Astrocyte (in vitro differentiated cells and primary cell): ENCODE measurements around the gene PHF8. TPM values are rescaled to one million over a fixed set of nuclear protein-coding genes. Genes with fewer than 3 reads are reported as not detected.

ENCODE experiments used
- DNase-seq: peaks from one replicate; pipeline ENCODE4 v3.0.0-alpha.2; 2010; ENCODE audit warnings: low read depth
- FAIRE-seq: peaks from 2 replicates; lab custom pipeline; 2011; peaks lifted over from hg19 to GRCh38; lab: Jason Lieb, UNC
- H2AFZ ChIP-seq: 2 replicates; pipeline ENCODE4 v1.6.0; 2012; ENCODE audit warnings: low read depth, low read length, inconsistent platforms
- H3K27ac ChIP-seq: 2 replicates; pipeline ENCODE4 v1.5.1; 2011; ENCODE audit warnings: low read depth, low read length, inconsistent platforms
- H3K27me3 ChIP-seq: 2 replicates; pipeline ENCODE4 v1.6.0; 2011; ENCODE audit warnings: low read length, inconsistent platforms; ENCODE audit not compliant: insufficient read depth
- H3K36me3 ChIP-seq: 2 replicates; pipeline ENCODE4 v1.5.1; 2011; ENCODE audit warnings: low read length, inconsistent platforms; ENCODE audit not compliant: insufficient read depth
- H3K4me1 ChIP-seq: 2 replicates; pipeline ENCODE4 v1.5.1; 2011; ENCODE audit warnings: low read length, inconsistent platforms; ENCODE audit not compliant: insufficient read depth
- H3K4me2 ChIP-seq: 2 replicates; pipeline ENCODE4 v1.6.0; 2012; ENCODE audit warnings: low read length, inconsistent platforms
- H3K4me3 ChIP-seq: 2 replicates; pipeline ENCODE4 v1.5.1; 2011; ENCODE audit warnings: low read depth, mild to moderate bottlenecking, low read length, inconsistent platforms; ENCODE audit not compliant: insufficient read depth
- H3K79me2 ChIP-seq: 2 replicates; pipeline ENCODE4 v1.6.0; 2012; ENCODE audit warnings: mild to moderate bottlenecking, low read length, inconsistent platforms; ENCODE audit not compliant: insufficient read depth
- H3K9ac ChIP-seq: 2 replicates; pipeline ENCODE4 v1.6.0; 2012; ENCODE audit warnings: mild to moderate bottlenecking, low read length, inconsistent platforms
- H3K9me3 ChIP-seq: 2 replicates; pipeline ENCODE4 v1.5.1; 2012; ENCODE audit warnings: low read depth, mild to moderate bottlenecking, low read length, inconsistent platforms; ENCODE audit not compliant: insufficient read depth
- H4K20me1 ChIP-seq: 2 replicates; pipeline ENCODE4 v1.6.0; 2012; ENCODE audit warnings: low read length, inconsistent platforms; ENCODE audit not compliant: insufficient read depth
- H3K27ac Mint-ChIP-seq: one replicate; pipeline ENCODE4 v1.8.0; 2021; ENCODE audit warnings: mild to moderate bottlenecking, mixed read lengths; ENCODE audit not compliant: unreplicated experiment
- H3K27me3 Mint-ChIP-seq: one replicate; pipeline ENCODE4 v1.8.0; 2021; ENCODE audit warnings: low read depth, mixed read lengths; ENCODE audit not compliant: unreplicated experiment
- H3K36me3 Mint-ChIP-seq: one replicate; pipeline ENCODE4 v1.8.0; 2021; ENCODE audit warnings: low read depth, mixed read lengths; ENCODE audit not compliant: unreplicated experiment
- H3K4me1 Mint-ChIP-seq: one replicate; pipeline ENCODE4 v1.8.0; 2021; ENCODE audit warnings: low read depth, mixed read lengths; ENCODE audit not compliant: unreplicated experiment
- H3K4me3 Mint-ChIP-seq: one replicate; pipeline ENCODE4 v1.8.0; 2021; ENCODE audit warnings: mild to moderate bottlenecking, moderate library complexity, mixed read lengths; ENCODE audit not compliant: unreplicated experiment
- H3K9me3 Mint-ChIP-seq: one replicate; pipeline ENCODE4 v1.8.0; 2021; ENCODE audit warnings: mild to moderate bottlenecking, mixed read lengths; ENCODE audit not compliant: unreplicated experiment
- EZH2 ChIP-seq: IDR thresholded peaks from 2 replicates; pipeline ENCODE4 v1.6.1; 2012; ENCODE audit warnings: mild to moderate bottlenecking, low read length, inconsistent platforms; ENCODE audit not compliant: insufficient read depth
- total RNA-seq: library from RNA; stranded (reverse); gene quantifications from 2 replicates; pipeline ENCODE4 v1.2.1, GENCODE V29; 2021
- TF ChIP-seq, protein P1 (sequence below): IDR thresholded peaks from 2 replicates; pipeline ENCODE4 v1.5.1; 2011; ENCODE audit warnings: low read depth, mild to moderate bottlenecking, inconsistent platforms, low read length, moderate library complexity; ENCODE audit not compliant: insufficient read depth

PHF8 gene
- total RNA-seq, 1 donor from 2014 or later, result 19.8 TPM

DNA sequence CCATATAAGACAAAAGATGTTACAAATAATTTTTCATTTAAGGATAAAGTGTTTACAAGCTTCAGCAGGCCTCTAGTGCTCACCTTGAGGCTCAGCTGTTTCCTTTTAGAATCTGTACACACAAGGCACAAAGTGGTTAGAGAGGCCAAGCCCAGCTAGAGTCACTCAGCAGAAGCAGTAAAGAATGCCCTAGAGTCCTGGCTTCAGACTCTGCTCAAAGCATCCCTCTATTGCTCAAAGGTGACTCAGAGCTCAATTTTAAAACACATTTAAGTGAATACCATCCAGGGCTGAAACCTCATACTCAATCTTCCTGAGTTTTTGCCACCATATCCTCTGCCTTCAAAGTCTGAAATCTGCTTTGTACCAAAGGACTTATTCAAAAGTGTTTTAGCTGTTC lies 22.6 kb upstream of the PHF8 start:
- Histone ChIP-seq H4K20me1 (no peaks in the 10 kb centered on the region), H3K79me2 (no peaks in the 10 kb centered on the region), H3K4me1 (no peaks in the 10 kb centered on the region), H3K9ac (no peak overlapping the region), H3K4me2 (no peak overlapping the region), H3K4me3 (no peak overlapping the region), H2AFZ (no peak overlapping the region), H3K9me3 (no peaks in the 10 kb centered on the region), H3K27me3 (no peaks in the 10 kb centered on the region), H3K36me3 (peaks cover 5% of the 10 kb centered on the region), H3K27ac (no peak overlapping the region)
- TF ChIP-seq EZH2, result no peak
- TF ChIP-seq, protein P1, sequence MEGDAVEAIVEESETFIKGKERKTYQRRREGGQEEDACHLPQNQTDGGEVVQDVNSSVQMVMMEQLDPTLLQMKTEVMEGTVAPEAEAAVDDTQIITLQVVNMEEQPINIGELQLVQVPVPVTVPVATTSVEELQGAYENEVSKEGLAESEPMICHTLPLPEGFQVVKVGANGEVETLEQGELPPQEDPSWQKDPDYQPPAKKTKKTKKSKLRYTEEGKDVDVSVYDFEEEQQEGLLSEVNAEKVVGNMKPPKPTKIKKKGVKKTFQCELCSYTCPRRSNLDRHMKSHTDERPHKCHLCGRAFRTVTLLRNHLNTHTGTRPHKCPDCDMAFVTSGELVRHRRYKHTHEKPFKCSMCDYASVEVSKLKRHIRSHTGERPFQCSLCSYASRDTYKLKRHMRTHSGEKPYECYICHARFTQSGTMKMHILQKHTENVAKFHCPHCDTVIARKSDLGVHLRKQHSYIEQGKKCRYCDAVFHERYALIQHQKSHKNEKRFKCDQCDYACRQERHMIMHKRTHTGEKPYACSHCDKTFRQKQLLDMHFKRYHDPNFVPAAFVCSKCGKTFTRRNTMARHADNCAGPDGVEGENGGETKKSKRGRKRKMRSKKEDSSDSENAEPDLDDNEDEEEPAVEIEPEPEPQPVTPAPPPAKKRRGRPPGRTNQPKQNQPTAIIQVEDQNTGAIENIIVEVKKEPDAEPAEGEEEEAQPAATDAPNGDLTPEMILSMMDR, result no peak
- H3K36me3 Mint-ChIP-seq, result no peaks in the 10 kb centered on the region
- no peaks in the 10 kb centered on the region for H3K4me1 Mint-ChIP-seq
- no peaks in the 10 kb centered on the region for H3K9me3 Mint-ChIP-seq
- DNase-seq, result peak; percentile 40
- H3K4me3 Mint-ChIP-seq, result no peak overlapping the region
- peak; percentile 73 for FAIRE-seq
- H3K27me3 Mint-ChIP-seq, result no peaks in the 10 kb centered on the region
- H3K27ac Mint-ChIP-seq, result peak overlapping the region; percentile 19

DNA sequence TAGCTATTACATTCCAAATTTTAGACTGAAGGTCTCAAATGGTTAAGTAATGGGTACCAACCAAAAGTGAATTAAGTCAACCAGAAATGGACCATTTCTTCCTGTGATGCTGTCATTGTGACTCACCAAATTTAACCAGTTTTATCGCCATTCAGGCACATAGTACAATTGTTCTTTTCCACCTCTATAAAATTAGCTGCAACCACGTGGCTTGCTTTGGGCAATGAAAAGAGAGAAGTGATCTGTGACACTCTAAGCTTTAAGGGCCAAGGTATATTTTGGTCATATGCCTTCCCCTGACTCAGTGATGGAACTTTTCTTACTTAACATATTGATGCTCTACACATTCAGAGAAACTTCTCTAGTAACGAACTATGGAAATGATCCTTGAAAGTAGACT lies 20.3 kb upstream of the PHF8 start:
- no peak for FAIRE-seq
- no peak overlapping the region for H3K4me3 ChIP-seq
- no peak overlapping the region for H3K27ac Mint-ChIP-seq

DNA sequence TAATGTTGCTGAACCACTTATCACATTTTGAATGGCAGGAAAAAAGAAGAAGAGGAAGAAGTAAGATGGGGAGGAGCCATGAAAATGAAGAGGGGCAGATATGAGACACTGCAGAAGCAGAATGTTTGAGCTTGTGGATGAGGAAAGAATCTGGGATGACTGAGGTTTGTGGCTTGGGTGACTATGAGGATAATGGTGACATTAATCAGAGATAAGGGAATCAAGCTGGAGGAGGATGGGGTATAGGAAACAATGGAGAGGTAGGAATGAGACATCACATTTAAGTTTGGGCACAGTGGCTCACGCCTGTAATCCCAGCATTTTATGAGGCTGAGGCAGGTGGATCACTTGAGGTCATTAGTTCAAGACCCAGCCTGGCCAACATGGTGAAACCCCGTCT lies 19.1 kb upstream of the PHF8 start:
- H3K36me3 ChIP-seq, result no peaks in the 10 kb centered on the region
- TF ChIP-seq, protein P1, result no peak
- no peak for TF ChIP-seq EZH2
- no peak overlapping the region for H2AFZ ChIP-seq
- H3K9ac ChIP-seq, result no peak overlapping the region
- no peaks in the 10 kb centered on the region for H3K27me3 ChIP-seq
- H3K79me2 ChIP-seq, result no peaks in the 10 kb centered on the region
- H3K27ac ChIP-seq, result no peak overlapping the region
- H3K4me2 ChIP-seq, result no peak overlapping the region
- H4K20me1 ChIP-seq, result no peaks in the 10 kb centered on the region
- Mint-ChIP-seq H3K27ac (no peak overlapping the region), H3K9me3 (no peaks in the 10 kb centered on the region), H3K4me1 (no peaks in the 10 kb centered on the region), H3K4me3 (no peak overlapping the region), H3K36me3 (no peaks in the 10 kb centered on the region), H3K27me3 (no peaks in the 10 kb centered on the region)
- DNase-seq, result peak; percentile 7
- FAIRE-seq, result peak; percentile 47
- H3K4me1 ChIP-seq, result no peaks in the 10 kb centered on the region
- H3K4me3 ChIP-seq, result no peak overlapping the region
- no peaks in the 10 kb centered on the region for H3K9me3 ChIP-seq

More for the DNA sequence above, 20.3 kb upstream of the PHF8 start:
- Mint-ChIP-seq H3K4me3 (no peak overlapping the region), H3K9me3 (no peaks in the 10 kb centered on the region), H3K4me1 (no peaks in the 10 kb centered on the region), H3K27me3 (no peaks in the 10 kb centered on the region), H3K36me3 (no peaks in the 10 kb centered on the region)
- H3K4me2 ChIP-seq, result no peak overlapping the region
- H3K9me3 ChIP-seq, result no peaks in the 10 kb centered on the region
- no peak overlapping the region for H2AFZ ChIP-seq
- no peak for DNase-seq
- H3K79me2 ChIP-seq, result no peaks in the 10 kb centered on the region
- H3K27me3 ChIP-seq, result no peaks in the 10 kb centered on the region
- no peaks in the 10 kb centered on the region for H3K4me1 ChIP-seq
- no peaks in the 10 kb centered on the region for H4K20me1 ChIP-seq
- no peak overlapping the region for H3K27ac ChIP-seq
- TF ChIP-seq EZH2, result no peak
- TF ChIP-seq, protein P1, result no peak
- no peaks in the 10 kb centered on the region for H3K36me3 ChIP-seq
- H3K9ac ChIP-seq, result no peak overlapping the region
